Right ventricle myocardium inferior (tissue), 1 donor: Measurements from ENCODE around the gene PTPRN2. TPM values are rescaled to one million over a fixed set of nuclear protein-coding genes. Genes with fewer than 3 reads are reported as not detected.

Experiments
- ATAC-seq: fragments of 200-7000 bp; cut with Tn5 transposase; one replicate; pipeline ENCODE4 v1.9.1; 2020; ENCODE audit warnings: mild to moderate bottlenecking, moderate library complexity
- DNase-seq: peaks from one replicate; pipeline ENCODE4 v3.0.0; 2021; ENCODE audit errors: missing footprints
- intact Hi-C: fragments of 100-400 bp; cut with DNase I; formaldehyde crosslinking; loops from one replicate; pipeline ENCODE4 v1.11.0; 2022
- total RNA-seq: library from RNA; stranded (reverse); fragmentation: NEBNext Ultra II Directional; extraction: Animal tissue kit (Norgen Biotek cat#: 25700); gene quantifications from one replicate; pipeline ENCODE4 v1.2.1, GENCODE V29; 2021
- donor health status: DM: no; HTN: yes; CAD: no; lungs with severe emphysema.

The PTPRN2 gene
- total RNA-seq, 1 donor from 2014 or later: 1.6 TPM

GRCh38 chr7:157519798-157520244 lies 1067.8 kb downstream of the PTPRN2 start:
- DNase-seq: no peak
- intact Hi-C loops: no loop called here
- no peak for ATAC-seq

GRCh38 chr7:157519246-157519645 lies 1068.4 kb downstream of the PTPRN2 start:
- no peak for DNase-seq
- ATAC-seq: no peak
- intact Hi-C loops: no loop called here

- no peak for ATAC-seq
- intact Hi-C loops: no loop called here
- DNase-seq: no peak
These were observed 1069.0 kb downstream of the PTPRN2 start for GRCh38 chr7:157518514-157519175.

DNA sequence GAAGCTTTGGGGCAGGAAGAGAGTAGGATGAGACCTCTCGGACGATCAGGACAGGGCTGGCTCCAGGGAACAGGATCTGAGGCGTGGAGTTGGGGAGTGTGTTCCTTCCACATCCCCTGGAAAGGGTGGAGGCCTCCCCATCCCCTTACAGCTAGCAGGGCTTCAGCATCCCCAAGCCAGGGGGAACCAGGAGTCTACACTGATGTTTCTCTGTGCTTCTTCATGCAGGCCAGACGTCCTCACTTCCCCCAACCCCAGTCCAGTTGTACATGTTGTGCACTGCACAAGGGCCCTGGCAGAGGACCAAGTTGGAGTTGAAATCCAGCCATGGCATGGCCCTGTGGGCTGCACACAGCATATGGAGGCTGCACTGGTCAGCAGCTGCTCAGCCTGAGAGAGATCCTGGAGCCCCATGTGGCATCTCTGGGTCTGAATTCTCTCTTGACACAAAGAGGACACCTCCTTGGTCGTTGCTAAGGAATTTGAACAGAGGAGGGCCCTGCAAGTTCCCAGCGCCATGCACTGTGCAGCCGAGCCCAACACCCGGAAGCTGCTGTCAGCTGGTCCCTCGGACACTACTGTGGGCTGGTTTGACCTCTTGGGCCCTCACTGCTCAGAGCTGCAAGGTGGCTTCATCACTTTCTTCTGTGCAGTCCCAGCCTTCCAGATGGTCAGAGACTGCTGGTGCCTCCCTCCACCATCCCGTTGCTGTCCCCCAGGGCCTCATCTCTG lies 1069.7 kb downstream of the PTPRN2 start:
- ATAC-seq: no peak
- DNase-seq: no peak
- intact Hi-C loops: no loop called here

- intact Hi-C loops: no loop called here
- DNase-seq (no peak), ATAC-seq (no peak)
These were observed 1070.5 kb downstream of the PTPRN2 start for GRCh38 chr7:157516911-157517781.

GRCh38 chr7:157516311-157516710 lies 1071.3 kb downstream of the PTPRN2 start:
- intact Hi-C loops: no loop called here
- ATAC-seq (no peak), DNase-seq (no peak)

GRCh38 chr7:157515342-157516041 lies 1072.1 kb downstream of the PTPRN2 start:
- ATAC-seq (no peak), DNase-seq (no peak)
- intact Hi-C loops: no loop called here

GRCh38 chr7:157514746-157515145 lies 1072.9 kb downstream of the PTPRN2 start:
- ATAC-seq (no peak), DNase-seq (no peak)
- intact Hi-C loops: no loop called here

GRCh38 chr7:157514306-157514705 lies 1073.3 kb downstream of the PTPRN2 start:
- intact Hi-C loops: no loop called here
- ATAC-seq: no peak

DNA sequence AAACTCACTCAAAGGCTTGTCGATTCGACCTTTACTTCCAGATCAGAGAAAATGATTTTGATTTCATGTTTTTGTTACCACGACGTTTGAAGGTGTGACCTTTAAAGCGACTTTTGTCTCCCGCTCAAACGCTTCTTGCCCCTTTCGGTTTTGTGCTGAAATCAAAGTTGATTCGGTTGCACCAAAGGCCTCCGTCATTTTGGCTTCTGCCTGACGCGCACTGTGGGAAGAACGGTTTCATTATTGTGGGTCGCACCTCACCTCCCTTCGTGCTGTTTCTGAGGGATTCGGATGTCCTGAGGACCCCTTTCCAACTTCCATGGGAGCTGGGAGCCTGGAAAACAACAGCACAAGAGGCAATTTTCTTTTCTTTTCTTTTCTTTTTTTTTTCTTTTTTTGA lies 1073.9 kb downstream of the PTPRN2 start:
- intact Hi-C loops: no loop called here
- DNase-seq: no peak

More at GRCh38 chr7:157514306-157514705, 1073.3 kb downstream of the PTPRN2 start:
- no peak for DNase-seq

GRCh38 chr7:157513162-157513621 lies 1074.4 kb downstream of the PTPRN2 start:
- intact Hi-C loops: no loop called here
- no peak for ATAC-seq
- no peak for DNase-seq

More for the DNA sequence above, 1073.9 kb downstream of the PTPRN2 start:
- no peak for ATAC-seq

DNA sequence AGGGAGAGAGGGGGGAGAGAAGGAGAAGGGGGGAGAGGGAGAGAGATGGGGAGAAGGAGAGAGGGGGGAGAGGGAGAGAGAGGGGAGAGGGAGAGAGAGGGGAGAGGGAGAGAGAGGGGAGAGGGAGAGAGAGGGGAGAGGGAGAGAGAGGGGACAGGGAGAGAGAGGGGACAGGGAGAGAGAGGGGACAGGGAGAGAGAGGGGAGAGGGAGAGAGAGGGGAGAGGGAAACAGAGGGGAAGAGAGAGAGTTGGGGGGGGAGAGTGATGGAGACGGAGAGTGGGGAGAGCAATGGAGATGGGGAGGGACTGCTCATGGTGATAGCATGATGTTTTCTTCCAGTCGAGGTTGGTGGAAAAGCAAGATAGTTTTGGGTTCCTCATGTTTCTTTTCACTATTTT lies 1078.4 kb downstream of the PTPRN2 start:
- DNase-seq: no peak
- no peak for ATAC-seq
- intact Hi-C loops: no loop called here

GRCh38 chr7:157508477-157508881 lies 1079.1 kb downstream of the PTPRN2 start:
- ATAC-seq (no peak), DNase-seq (no peak)
- intact Hi-C loops: no loop called here

- ATAC-seq: no peak
- no peak for DNase-seq
- intact Hi-C loops: no loop called here
These were observed 1079.6 kb downstream of the PTPRN2 start for GRCh38 chr7:157507987-157508386.

DNA sequence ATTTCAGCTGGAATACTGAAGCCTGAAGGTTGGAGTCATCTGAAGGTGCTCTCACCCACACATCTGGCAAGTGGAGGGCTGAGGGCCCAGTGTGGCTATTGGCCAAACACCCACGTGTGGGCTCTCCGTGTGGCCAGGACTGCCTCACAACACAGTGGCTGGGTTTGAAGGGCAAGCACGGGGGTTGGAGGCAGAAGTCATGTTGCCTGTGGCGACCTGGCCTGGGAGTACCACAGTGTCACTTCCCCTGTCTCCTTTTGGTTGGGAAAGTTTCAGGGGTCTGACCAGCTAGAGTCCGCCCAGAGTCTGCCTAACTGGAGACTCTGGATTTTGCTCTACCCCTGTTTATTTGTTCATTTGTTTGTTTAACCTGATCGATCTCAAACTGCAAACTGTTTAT lies 1081.4 kb downstream of the PTPRN2 start:
- ATAC-seq: no peak
- DNase-seq: no peak
- intact Hi-C loops: no loop called here

DNA sequence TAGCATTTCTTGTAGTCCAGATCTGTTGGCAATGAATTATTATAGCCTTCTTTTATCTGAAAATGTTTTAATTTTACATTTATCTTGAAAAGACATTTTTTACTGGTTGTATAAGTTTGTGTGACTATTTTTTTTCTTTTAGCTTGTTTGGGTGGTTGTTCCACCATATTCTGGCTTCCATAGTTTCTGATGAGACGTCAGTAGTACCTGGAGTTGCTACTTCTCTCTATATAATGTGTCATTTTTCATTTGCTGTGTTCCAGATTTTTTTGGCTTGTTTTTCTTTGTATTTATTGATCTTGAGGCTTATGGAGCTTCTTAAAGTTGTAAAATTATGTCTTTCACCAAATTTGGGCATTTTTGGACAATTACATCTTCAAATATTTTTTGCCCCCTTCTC lies 1082.0 kb downstream of the PTPRN2 start:
- DNase-seq: no peak
- intact Hi-C loops: no loop called here
- ATAC-seq: no peak

- ATAC-seq (no peak), DNase-seq (no peak)
- intact Hi-C loops: no loop called here
These were observed 1084.4 kb downstream of the PTPRN2 start for GRCh38 chr7:157503229-157503628.

DNA sequence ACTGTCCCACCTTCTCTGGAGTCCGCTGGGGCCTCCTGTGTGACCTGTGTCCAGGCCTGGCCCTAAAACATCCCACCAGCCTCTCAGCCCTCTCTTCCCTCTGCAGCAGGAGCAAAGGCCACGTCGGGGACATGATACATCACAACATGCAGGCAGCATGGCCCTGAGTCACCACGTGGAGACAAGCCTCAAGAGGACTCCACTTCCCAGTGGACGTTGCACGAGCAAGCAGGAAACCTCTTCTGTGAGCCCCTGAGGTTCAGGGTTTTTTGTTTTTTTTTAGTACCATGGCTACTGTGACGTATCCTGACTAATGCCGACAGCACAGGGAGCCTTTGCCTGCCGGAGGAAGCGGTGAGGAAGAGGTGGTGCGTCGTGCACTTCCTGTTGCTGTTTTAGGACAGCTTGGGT lies 1084.9 kb downstream of the PTPRN2 start:
- ATAC-seq: no peak
- DNase-seq: no peak

GRCh38 chr7:157501581-157501980 lies 1086.0 kb downstream of the PTPRN2 start:
- DNase-seq: no peak
- intact Hi-C loops: no loop called here
- no peak for ATAC-seq

More for the DNA sequence above, 1084.9 kb downstream of the PTPRN2 start:
- intact Hi-C loops: no loop called here
